Esophagus (tissue), 2 donors: ENCODE results near the gene AGFG1. TPM values are rescaled to one million over a fixed set of nuclear protein-coding genes. Genes with fewer than 3 reads are reported as not detected.

Source experiments
- H3K27ac ChIP-seq, 2 donors: one replicate each; pipeline ENCODE4 v1.5.1; 2013; ENCODE audit warnings: low read depth in 2 of 2, mild to moderate bottlenecking in 2 of 2, inconsistent platforms in 1 of 2, low read length in 1 of 2, moderate library complexity in 1 of 2
- H3K27me3 ChIP-seq, 2 donors: one replicate each; pipeline ENCODE4 v1.6.1; 2013; ENCODE audit warnings: low read length in 2 of 2, control low read depth in 1 of 2, mild to moderate bottlenecking in 1 of 2; ENCODE audit not compliant: insufficient read depth in 2 of 2, control insufficient read depth in 1 of 2
- H3K36me3 ChIP-seq, 2 donors: one replicate each; pipeline ENCODE4 v1.6.1; 2013; ENCODE audit warnings: low read length in 1 of 2; ENCODE audit not compliant: control insufficient read depth in 2 of 2, insufficient read depth in 2 of 2
- H3K4me1 ChIP-seq, 2 donors: one replicate each; pipeline ENCODE4 v1.6.1; 2013; ENCODE audit warnings: low read length in 1 of 2; ENCODE audit not compliant: control insufficient read depth in 2 of 2, insufficient read depth in 2 of 2
- H3K4me3 ChIP-seq, 2 donors: one replicate each; pipeline ENCODE4 v1.5.1; 2013; ENCODE audit warnings: low read length in 2 of 2, mild to moderate bottlenecking in 2 of 2, low read depth in 1 of 2, moderate library complexity in 1 of 2
- H3K9me3 ChIP-seq, 2 donors: one replicate each; pipeline ENCODE4 v1.6.1; 2013; ENCODE audit warnings: mild to moderate bottlenecking in 2 of 2, low read depth in 1 of 2, low read length in 1 of 2, moderate library complexity in 1 of 2; ENCODE audit not compliant: control insufficient read depth in 2 of 2, insufficient read depth in 1 of 2
- WGBS, 2 donors: extraction: QIAGEN DNeasy Blood & Tissue Kit; methylation state at CpG; one replicate each; pipeline ENCODE4 v1.1.7; 2013; 5-methylcytosine and 5-hydroxymethylcytosine counted together
- polyA plus RNA-seq, 2 donors: library from polyadenylated mRNA; stranded (reverse); fragments of 200-250 nt; gene quantifications; one replicate each; pipeline ENCODE4 v1.2.3, GENCODE V29; 2013
- donor health status: healthy with polysubstance abuse.
- donor health status: Bipolar disorder and iron deficiency.

Gene AGFG1
- polyA plus RNA-seq, 2 donors, result 20.3 to 31.2 TPM

GRCh38 chr2:227607941-227608340 is 136.0 kb downstream of the AGFG1 start:
- WGBS, 2 donors, result 59 to 65% methylated on average over 3 of the region's 3 CpGs
- no peaks in the 10 kb centered on the region for H3K4me1 ChIP-seq
- no peaks in the 10 kb centered on the region for H3K9me3 ChIP-seq
- H3K27ac ChIP-seq, result no peak overlapping the region
- H3K36me3 ChIP-seq, result no peaks in the 10 kb centered on the region
- no peak overlapping the region for H3K4me3 ChIP-seq
- H3K27me3 ChIP-seq, result no peaks in the 10 kb centered on the region

- Histone ChIP-seq H3K27ac (no peak overlapping the region), H3K4me1 (no peaks in the 10 kb centered on the region), H3K9me3 (no peaks in the 10 kb centered on the region), H3K27me3 (no peaks in the 10 kb centered on the region), H3K4me3 (no peak overlapping the region), H3K36me3 (no peaks in the 10 kb centered on the region)
- WGBS, 2 donors, result 70 to 79% methylated on average over 13 to 16 of the region's 16 CpGs
Observed at GRCh38 chr2:227608561-227609338, 136.8 kb downstream of the AGFG1 start.

- H3K27ac ChIP-seq, result no peak overlapping the region
- H3K4me1 ChIP-seq, result no peaks in the 10 kb centered on the region
- no peak overlapping the region for H3K4me3 ChIP-seq
- no peaks in the 10 kb centered on the region for H3K27me3 ChIP-seq
- whole genome bisulfite sequencing, 2 donors, result 68 to 81% methylated on average over 2 of the region's 2 CpGs
- no peaks in the 10 kb centered on the region for H3K36me3 ChIP-seq
- H3K9me3 ChIP-seq, result no peaks in the 10 kb centered on the region
Observed at GRCh38 chr2:227610123-227610522, 138.2 kb downstream of the AGFG1 start.

Other genes with a start within 250 kb of the AGFG1 start
- 10 to 100 TPM; 57.1 to 61.8 TPM for gene MFF, start 146.9 kb upstream of the AGFG1 start, polyA plus RNA-seq
- under 1 TPM in 1 of 2 donors, not detected in 1; 0.04 TPM for gene TM4SF20, start 92.8 kb upstream of the AGFG1 start, polyA plus RNA-seq
- not detected for gene SCYGR1, start 84.2 kb upstream of the AGFG1 start, polyA plus RNA-seq
- gene SCYGR2, start 126.7 kb downstream of the AGFG1 start, polyA plus RNA-seq, result not detected
- not detected for gene SCYGR3, start 142.7 kb downstream of the AGFG1 start, polyA plus RNA-seq
- gene SCYGR4, start 145.3 kb downstream of the AGFG1 start, polyA plus RNA-seq, result not detected
- gene SCYGR5, start 194.6 kb downstream of the AGFG1 start, polyA plus RNA-seq, result not detected
- under 1 TPM; 0.14 TPM for gene SLC19A3, start 245.9 kb downstream of the AGFG1 start, polyA plus RNA-seq